IMR-90 (cell line): ENCODE results near the gene STPG1.

ENCODE experiments used
- CTCF ChIP-seq: conservative IDR thresholded peaks from 2 replicates; pipeline ENCODE4 v1.5.1; 2012; ENCODE audit warnings: mild to moderate bottlenecking, low read depth, low read length, improper control_type of control experiment
- POLR2A ChIP-seq: IDR thresholded peaks from 2 replicates; pipeline ENCODE4 v1.6.1; 2012; ENCODE audit warnings: mild to moderate bottlenecking, low read depth, low read length
- RAD21 ChIP-seq: IDR thresholded peaks from 2 replicates; pipeline ENCODE4 v1.6.1; 2012; ENCODE audit warnings: low read length, improper control_type of control experiment
- SMC3 ChIP-seq: fragments of 150-350 bp; IDR thresholded peaks from 2 replicates; pipeline ENCODE4 v1.6.1; 2016; ENCODE audit warnings: low read depth, mild to moderate bottlenecking, antibody characterized with exemption, low read length, moderate library complexity
- TF ChIP-seq, protein P1 (sequence below): fragments of 150-350 bp; IDR thresholded peaks from 2 replicates; pipeline ENCODE4 v1.6.1; 2017; ENCODE audit warnings: mild to moderate bottlenecking, antibody characterized with exemption, low read length, low read depth

- TF ChIP-seq, protein P1, sequence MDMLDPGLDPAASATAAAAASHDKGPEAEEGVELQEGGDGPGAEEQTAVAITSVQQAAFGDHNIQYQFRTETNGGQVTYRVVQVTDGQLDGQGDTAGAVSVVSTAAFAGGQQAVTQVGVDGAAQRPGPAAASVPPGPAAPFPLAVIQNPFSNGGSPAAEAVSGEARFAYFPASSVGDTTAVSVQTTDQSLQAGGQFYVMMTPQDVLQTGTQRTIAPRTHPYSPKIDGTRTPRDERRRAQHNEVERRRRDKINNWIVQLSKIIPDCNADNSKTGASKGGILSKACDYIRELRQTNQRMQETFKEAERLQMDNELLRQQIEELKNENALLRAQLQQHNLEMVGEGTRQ: no peak
- no peak for TF ChIP-seq POLR2A
- no peak for TF ChIP-seq CTCF
- no peak for TF ChIP-seq SMC3
- no peak for TF ChIP-seq RAD21
Observed at GRCh38 chr1:24425441-24425840, 11.9 kb upstream of the STPG1 start.
